GM10248 (cell line): ENCODE data around the gene KCTD1.

Source experiments
- CTCF ChIA-PET: fragments of 300-600 bp; sonication (Branson Sonifier 250); formaldehyde crosslinking; extraction: SDS; loops from one replicate; lab custom pipeline; 2021; ENCODE audit warnings: antibody characterized with exemption; lab: Yijun Ruan, JAX
- POLR2A ChIA-PET: fragments of 350-650 bp; sonication (Branson Sonifier 250); formaldehyde crosslinking; extraction: SDS; loops from one replicate; lab custom pipeline; 2020; ENCODE audit warnings: antibody characterized with exemption; lab: Yijun Ruan, JAX
- DNase-seq: peaks from one replicate; pipeline ENCODE4 v3.0.0; 2012; ENCODE audit errors: extremely low spot score
- CTCF ChIP-seq: IDR thresholded peaks from 2 replicates; pipeline ENCODE4 v1.5.1; 2012; ENCODE audit warnings: mild to moderate bottlenecking, low read depth; ENCODE audit errors: extremely low read depth, missing control alignments, control extremely low read depth

The KCTD1 gene

GRCh38 chr18:26417190-26417589 is 131.2 kb downstream of the KCTD1 start:
- no peak for DNase-seq
- ChIA-PET CTCF (interaction anchor here (1.0 to 1.8 kb wide), 4 partner anchors 10 to 23 kb away, joined by 3 to 9 read pairs (median 4); no protein-coding TSS in a partner anchor), POLR2A (no interaction called here)
- no peak for TF ChIP-seq CTCF

GRCh38 chr18:26416652-26417150 is 131.7 kb downstream of the KCTD1 start:
- CTCF ChIA-PET = interaction anchor here (0.9 to 1.6 kb wide), 4 partner anchors 9 to 110 kb away, joined by 3 to 6 read pairs (median 3); no protein-coding TSS in a partner anchor
- DNase-seq = no peak
- no peak for TF ChIP-seq CTCF
- POLR2A ChIA-PET = no interaction called here

GRCh38 chr18:26415631-26416030 is 132.7 kb downstream of the KCTD1 start:
- DNase-seq = no peak
- ChIA-PET CTCF (interaction anchor here (0.9 to 1.6 kb wide), 3 partner anchors 8 to 111 kb away, joined by 3 to 6 read pairs (median 4); no protein-coding TSS in a partner anchor), POLR2A (no interaction called here)
- no peak for TF ChIP-seq CTCF

GRCh38 chr18:26414901-26415440 is 133.4 kb downstream of the KCTD1 start:
- CTCF ChIA-PET = interaction anchor here (1.2 kb wide), 1 partner anchor 31 kb away, joined by 4 read pairs; no protein-coding TSS in a partner anchor
- no peak for TF ChIP-seq CTCF
- POLR2A ChIA-PET = no interaction called here
- no peak for DNase-seq

GRCh38 chr18:26409091-26409490 is 139.3 kb downstream of the KCTD1 start:
- no peak for TF ChIP-seq CTCF
- ChIA-PET CTCF (interaction anchor here (1.5 to 8.5 kb wide), 2 partner anchors 24 to 27 kb away, joined by 3 to 48 read pairs; no protein-coding TSS in a partner anchor), POLR2A (no interaction called here)
- DNase-seq = no peak

- POLR2A ChIA-PET = interaction anchor here (0.7 kb wide), 1 partner anchor 28 kb away, joined by 4 read pairs; no protein-coding TSS in a partner anchor
- DNase-seq = no peak
Measured at GRCh38 chr18:26407736-26408601, 140.4 kb downstream of the KCTD1 start.

More at GRCh38 chr18:26407736-26408601, 140.4 kb downstream of the KCTD1 start:
- CTCF ChIA-PET = interaction anchor here (1.3 to 8.5 kb wide), 5 partner anchors 8 to 101 kb away, joined by 3 to 48 read pairs (median 5); no protein-coding TSS in a partner anchor
- TF ChIP-seq CTCF = no peak
